Esophagus muscularis mucosa (tissue), 4 donors: Measurements from ENCODE around the gene MAD1L1.

Experiments used
- EP300 ChIP-seq: sonication (generic); formaldehyde crosslinking; IDR thresholded peaks from one replicate; pipeline ENCODE4 v1.6.1; 2017; ENCODE audit warnings: antibody characterized with exemption
- POLR2A ChIP-seq: fragments of 450-650 bp; IDR thresholded peaks from one replicate; pipeline ENCODE4 v1.6.1; 2017; ENCODE audit warnings: antibody characterized with exemption, moderate library complexity, mild to moderate bottlenecking, low read depth
- POLR2AphosphoS5 ChIP-seq, 2 donors: sonication (generic); formaldehyde crosslinking; IDR thresholded peaks; one replicate each; pipeline ENCODE4 v1.6.1; 2017; ENCODE audit warnings: antibody characterized with exemption in 2 of 2
- TF ChIP-seq, protein P1 (sequence below), 3 experiments: fragments of 200-600 bp in 2 of 3; fragments of 450-650 bp in 1 of 3; sonication (generic) in 2 of 3; IDR thresholded peaks; one replicate each; pipeline ENCODE4 v1.5.1; 2017 to 2019; ENCODE audit warnings: antibody characterized with exemption in 3 of 3, mild to moderate bottlenecking in 2 of 3, moderate library complexity in 1 of 3

DNA sequence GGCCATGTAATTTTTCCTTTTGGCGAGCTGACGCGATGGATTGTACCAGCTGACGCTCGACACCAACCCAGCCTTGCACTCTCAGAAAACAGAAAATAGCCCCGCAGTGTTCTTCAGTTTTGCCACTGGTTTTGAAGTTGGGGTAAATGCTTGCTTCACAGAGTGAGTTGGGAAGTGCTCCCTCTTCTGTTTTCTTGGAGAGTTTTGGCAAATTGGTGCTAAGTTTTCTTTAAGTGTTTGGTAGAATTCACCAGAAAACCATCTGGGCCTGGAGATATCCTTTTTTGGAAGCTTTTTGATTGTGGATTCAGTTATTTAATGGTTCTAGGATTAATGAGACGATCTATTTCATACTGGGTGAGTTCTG is 309.9 kb downstream of the MAD1L1 start:
- TF ChIP-seq POLR2A (no peak), EP300 (no peak), POLR2AphosphoS5 (IDR thresholded peaks at IDR 0.05) (no peak)
- TF ChIP-seq, protein P1, sequence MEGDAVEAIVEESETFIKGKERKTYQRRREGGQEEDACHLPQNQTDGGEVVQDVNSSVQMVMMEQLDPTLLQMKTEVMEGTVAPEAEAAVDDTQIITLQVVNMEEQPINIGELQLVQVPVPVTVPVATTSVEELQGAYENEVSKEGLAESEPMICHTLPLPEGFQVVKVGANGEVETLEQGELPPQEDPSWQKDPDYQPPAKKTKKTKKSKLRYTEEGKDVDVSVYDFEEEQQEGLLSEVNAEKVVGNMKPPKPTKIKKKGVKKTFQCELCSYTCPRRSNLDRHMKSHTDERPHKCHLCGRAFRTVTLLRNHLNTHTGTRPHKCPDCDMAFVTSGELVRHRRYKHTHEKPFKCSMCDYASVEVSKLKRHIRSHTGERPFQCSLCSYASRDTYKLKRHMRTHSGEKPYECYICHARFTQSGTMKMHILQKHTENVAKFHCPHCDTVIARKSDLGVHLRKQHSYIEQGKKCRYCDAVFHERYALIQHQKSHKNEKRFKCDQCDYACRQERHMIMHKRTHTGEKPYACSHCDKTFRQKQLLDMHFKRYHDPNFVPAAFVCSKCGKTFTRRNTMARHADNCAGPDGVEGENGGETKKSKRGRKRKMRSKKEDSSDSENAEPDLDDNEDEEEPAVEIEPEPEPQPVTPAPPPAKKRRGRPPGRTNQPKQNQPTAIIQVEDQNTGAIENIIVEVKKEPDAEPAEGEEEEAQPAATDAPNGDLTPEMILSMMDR (IDR thresholded peaks at IDR 0.05), result no peak
